CD4-positive, alpha-beta T cell treated with Interleukin-6 at 100 ng/mL for 8 hours (primary cell): ENCODE measurements around the gene PCBP4.
"Not testable (repeated sequence)": the region's sequence is repeated elsewhere in the genome, so short reads cannot be mapped to it uniquely, and the experiment has no call there.

ENCODE experiments used
- DNase-seq: peaks from one replicate; pipeline ENCODE4 v3.0.0-alpha.2; 2020; ENCODE audit warnings: mixed read lengths, low spot score

Gene PCBP4

DNA sequence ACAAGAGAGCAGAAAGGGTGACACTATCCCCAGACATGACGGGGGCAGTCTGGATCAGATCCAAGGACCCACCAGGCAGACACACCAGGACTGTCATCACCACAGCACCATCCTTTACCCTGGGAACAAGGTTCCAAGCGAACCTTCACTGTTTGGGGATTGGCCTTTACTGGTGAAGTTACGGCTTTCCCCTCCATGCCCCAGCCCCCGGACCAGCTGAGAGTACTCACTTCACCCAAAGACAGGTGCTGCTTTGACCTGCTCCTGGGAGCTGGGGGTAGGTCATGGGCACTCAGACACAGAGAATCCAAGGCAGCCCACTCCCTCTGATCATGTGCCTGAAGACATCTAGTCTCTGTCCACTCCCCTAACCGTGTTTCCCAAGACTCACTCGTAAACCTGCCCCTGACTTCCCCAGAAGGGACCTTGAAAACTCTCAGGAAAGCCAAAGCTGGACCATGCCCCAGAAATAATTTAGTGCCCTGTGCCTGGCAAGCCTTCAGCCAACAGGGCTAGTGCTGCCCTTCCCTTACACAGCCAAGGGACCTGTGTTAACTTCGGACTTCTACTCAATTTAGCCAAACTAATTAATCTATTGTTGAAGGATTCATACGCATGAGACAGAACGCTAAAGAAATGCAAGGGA is 28.4 kb downstream of the PCBP4 start:
- no peak for DNase-seq

DNA sequence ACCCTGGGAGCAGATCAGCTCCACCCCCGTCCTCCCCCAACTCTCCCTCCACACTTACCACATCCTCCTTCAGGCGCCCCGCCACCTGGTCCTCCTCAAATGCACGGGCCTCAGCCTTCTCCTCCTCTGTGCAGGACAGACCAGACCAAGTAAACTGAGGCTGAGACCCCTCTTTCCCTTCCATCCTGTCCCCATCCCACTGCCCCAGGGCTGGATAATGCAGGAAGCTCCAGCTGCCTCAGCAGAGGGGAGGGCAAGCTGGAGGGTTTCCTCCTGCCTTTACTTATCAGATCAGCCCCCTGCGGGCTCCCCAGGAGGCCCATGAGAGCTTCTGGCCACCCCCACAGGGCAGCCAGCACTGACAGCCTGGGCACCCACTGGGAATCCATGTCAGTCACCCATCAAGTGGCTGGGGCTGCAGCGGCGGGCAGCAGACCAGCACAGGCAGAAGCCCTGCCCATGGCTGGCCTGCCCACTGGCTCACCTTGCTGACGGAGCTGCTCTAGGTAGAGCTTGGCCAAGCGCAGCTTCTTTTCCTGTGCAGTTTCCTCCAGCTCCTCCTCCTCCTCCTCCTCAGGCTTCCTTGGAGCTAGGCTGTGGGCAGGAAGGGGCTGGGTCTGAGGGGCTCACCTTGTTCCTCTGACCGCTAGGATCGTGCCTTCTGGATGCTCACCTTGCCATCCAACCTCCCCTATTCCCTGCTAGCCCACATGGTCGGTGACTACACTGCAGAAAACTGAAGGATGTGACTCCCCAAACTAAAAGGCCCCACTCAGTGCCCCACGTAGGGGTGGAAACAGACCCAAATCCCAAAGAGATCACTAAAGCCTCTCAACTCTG is 29.4 kb downstream of the PCBP4 start:
- DNase-seq: no peak

DNA sequence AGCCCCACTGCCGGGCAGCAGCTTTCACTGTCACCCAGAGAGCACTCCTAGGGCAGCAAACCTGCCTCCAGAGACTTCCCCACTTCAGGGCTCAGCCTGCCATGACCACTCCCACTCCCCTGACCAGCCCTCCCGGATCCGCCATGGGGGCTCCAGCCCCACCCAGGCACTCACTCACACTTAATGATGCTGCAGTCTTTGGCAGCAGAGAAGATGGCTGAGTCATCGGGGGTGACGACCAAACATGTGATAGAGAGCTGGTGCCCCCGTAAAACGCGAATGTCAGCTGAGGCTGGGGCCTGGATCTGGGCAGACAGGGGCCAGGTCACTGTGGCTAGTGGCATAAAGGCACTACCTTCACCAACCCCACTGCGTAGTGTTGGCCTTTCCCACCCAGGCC is 30.2 kb downstream of the PCBP4 start:
- no peak for DNase-seq

- no peak for DNase-seq
These were observed 31.1 kb downstream of the PCBP4 start for GRCh38 chr3:51935886-51936755.

- DNase-seq: no peak
These were observed 32.0 kb downstream of the PCBP4 start for GRCh38 chr3:51934991-51935885.

- no peak for DNase-seq
These were observed 33.0 kb downstream of the PCBP4 start for GRCh38 chr3:51934139-51934850.

- no peak for DNase-seq
These were observed 33.6 kb downstream of the PCBP4 start for GRCh38 chr3:51933471-51934138.

GRCh38 chr3:51932471-51933370 is 34.5 kb downstream of the PCBP4 start:
- no peak for DNase-seq

GRCh38 chr3:51931756-51932155 is 35.5 kb downstream of the PCBP4 start:
- no peak for DNase-seq

- DNase-seq: no peak
These were observed 36.8 kb downstream of the PCBP4 start for GRCh38 chr3:51930439-51930838.

DNA sequence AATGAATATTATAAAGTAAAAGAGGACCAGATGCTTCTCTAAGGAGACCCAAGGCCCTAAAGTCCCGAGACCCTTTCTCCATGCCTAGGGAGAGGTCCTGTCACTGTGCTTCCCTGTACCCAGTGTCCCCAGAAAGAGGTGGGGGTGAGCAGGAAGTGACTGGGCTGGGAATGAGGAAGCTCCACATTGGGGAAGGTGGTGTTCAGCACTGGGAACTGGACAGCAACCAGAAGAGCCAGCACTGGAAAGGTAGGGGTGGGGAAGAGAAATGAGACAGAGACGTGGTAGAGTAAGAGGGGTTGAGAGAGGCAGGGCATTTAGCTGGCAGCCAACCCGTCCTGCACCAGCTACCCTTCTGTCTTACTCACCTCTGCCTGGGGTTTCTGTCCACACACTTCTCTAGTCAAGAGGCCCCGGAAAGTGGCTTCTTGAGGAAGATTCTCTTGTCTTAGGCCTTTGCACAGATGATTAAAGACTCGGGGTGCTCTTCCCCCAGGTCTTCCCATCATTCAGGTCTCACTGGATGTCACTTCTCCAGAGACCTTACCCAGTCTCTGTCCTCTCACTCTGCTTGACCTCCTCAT is 37.7 kb downstream of the PCBP4 start:
- no peak for DNase-seq

- not testable (repeated sequence) for DNase-seq
These were observed 38.3 kb downstream of the PCBP4 start for GRCh38 chr3:51928981-51929380.

- no peak for DNase-seq
These were observed 38.8 kb downstream of the PCBP4 start for GRCh38 chr3:51928438-51928837.

DNA sequence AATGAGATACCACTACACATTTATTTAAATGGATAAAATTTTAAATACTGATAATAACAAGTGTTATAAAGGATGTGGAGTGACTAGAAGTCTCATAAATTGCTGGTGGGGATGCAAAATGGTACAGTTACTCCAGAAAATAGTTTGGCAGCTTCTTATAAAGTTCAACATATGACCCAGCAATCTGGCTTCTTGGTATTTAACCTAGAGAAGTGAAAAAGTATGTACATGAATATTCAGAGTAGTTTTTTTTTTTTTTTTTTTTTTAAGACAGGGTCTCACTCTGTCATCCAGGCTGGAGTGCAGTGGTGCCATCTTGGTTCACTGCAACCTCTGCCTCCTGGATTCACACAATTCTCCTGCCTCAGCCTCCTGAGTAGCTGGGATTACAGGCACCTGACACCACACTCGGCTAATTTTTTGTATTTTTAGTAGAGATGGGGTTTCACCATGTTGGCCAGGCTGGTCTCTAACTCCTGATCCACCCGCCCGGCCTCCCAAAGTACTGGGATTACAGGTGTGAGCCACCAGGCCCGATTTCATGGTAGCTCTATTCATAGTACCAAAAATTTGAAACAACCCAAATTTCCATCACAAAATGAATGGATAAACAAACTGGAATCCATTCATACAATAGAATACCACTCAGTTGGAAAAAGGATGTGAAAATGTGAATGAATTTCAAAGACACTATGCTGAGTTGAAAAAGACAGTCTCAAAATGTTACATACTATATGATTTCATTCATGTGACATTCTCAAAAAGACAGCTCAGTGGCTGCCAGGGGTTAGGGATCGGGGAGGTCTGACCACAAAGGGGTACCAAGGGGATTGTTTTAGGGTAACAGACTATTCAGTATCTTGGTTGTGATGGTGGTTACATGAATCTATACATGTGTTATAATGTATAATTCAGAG is 39.9 kb downstream of the PCBP4 start:
- no peak for DNase-seq

DNA sequence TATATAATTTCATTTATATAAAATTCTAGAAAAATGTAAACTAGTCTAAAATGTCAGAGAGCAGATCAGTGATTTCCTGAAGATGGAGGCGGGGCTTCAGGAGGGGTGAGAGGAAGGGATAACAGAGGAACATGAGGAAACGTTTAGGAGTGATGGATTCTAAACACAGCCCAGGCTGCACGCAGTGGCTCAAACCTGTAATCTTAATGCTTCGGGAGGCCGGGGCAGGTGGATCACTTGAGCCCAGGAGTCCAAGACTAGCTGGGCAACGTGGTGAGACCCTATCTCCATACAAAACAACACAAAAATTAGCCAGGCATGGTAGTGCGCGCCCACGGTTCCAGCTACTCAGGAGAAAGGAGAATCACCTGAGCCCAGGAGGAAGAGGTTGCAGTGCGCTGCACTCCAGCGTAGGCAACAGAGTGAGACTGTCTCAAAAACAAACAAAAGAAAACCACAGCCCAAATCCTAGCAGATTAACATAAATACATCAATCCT is 46.1 kb downstream of the PCBP4 start:
- DNase-seq: no peak

GRCh38 chr3:51916418-51916817 is 50.8 kb downstream of the PCBP4 start:
- DNase-seq: no peak

DNA sequence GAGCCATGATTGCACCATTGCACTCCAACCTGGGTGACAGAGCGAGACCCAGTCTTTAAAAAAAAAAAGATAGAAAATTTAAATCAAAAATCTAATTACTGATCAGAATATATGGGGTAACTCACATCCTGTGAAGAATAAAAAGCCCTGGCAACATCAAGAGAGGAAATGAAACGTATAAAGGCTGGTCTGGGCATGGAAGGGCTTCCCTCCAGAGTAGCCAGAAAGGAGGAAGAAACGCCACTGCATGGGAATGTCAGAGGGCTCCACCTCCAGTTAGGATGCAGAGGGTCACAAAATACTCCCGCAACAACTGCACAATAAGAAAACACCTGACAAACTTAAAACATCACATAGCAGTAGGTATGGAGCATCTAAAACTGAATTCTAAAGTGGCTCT is 59.2 kb downstream of the PCBP4 start:
- DNase-seq: no peak
